HG03558 (cell line): ENCODE results near the gene MRPS14.
"Not testable (repeated sequence)": the region's sequence is repeated elsewhere in the genome, so short reads cannot be mapped to it uniquely, and the experiment has no call there.

Source experiments
- ATAC-seq: cut with Tn5 transposase; IDR thresholded peaks from one replicate; pipeline ENCODE4 v1.9.1; 2021; ENCODE audit warnings: moderate number of reproducible peaks; ENCODE audit not compliant: unreplicated experiment; ENCODE audit errors: extremely low read depth

Gene MRPS14

DNA sequence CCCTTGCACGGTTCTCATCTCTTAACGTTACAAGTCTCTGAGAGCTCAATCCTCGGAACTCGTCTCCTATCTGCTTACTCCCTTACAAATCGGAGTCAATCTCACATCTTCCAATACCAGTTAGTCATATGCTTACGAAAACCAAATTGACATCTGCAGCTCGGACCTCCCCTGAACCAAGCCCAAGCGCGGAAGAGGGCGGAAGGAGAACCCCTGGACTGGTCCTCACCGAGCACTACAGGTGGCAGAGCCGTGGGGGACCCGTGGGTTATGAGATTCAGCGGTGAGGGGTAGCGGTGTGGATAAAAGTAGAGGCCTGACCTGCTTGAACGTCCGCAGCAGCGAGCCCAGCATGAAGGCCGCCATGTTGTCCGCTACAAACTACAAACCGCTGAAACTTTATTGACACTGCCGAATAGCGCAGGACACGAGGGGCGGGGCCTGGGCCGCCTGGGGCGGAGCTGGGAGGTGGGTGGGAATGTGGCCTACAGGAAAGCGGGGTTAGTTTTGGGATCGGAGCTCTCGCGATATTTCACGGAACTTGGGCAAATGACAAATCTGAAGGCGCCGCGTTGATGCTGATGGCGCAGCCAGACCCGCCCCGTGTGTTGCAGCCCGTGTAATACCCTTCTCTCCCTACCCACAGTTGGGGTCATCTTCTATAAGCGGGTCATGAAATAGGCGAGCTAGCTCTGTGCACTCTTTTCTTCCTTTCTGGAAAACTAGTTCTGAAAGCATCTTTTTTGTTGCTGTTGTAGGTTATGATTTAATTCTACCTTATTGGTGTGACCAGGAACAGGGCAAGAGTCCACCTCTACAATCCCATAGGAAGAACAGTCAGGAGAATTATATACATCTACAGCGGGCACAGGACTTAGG is at the start of gene MRPS14:
TSS of gene MRPS14 (minus strand) at position 383 of the 879 bp plus-strand sequence. CDS start at position 366, 17 bp downstream.
- ATAC-seq: peak; percentile 85

DNA sequence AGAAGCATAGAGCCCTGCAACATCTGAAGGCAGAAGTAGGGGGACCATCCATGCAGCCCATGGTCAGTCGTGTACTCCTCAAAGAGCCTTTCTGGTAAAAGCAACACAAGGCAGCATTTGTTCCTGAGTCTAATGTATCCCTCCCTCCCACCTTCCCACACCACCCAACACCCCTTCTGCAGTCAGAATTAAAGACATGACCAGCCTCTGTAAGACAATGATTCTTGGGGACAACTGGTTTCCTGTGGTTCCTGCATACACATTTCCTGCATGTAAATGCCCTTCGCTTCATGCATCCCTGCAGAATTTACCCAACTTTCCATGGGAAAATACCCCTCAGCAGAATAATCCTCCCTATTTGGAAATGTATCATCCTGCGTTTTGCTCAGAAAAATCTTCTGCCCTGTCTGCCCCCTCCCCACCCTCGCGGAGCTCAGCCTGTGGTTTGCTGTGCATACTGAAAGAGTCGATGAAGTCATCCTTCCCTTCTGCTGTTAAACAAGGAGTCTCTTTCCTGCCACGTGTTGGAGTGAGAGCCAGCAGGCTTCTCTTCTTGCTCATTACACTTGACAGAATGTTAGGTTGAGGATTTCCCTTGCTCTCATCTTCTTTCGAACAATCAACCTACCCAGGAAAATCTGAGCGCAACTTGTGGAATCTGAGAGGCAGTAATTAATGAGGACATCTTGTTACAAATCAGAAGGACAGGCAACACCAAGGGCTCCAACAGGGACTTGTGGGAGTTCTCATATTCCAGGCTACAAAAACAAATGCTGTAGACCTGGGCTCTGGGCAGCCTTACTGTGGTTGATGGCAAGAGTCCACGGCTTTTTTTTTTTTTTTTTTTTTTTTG is 49.1 kb upstream of the MRPS14 start:
- ATAC-seq: no peak

DNA sequence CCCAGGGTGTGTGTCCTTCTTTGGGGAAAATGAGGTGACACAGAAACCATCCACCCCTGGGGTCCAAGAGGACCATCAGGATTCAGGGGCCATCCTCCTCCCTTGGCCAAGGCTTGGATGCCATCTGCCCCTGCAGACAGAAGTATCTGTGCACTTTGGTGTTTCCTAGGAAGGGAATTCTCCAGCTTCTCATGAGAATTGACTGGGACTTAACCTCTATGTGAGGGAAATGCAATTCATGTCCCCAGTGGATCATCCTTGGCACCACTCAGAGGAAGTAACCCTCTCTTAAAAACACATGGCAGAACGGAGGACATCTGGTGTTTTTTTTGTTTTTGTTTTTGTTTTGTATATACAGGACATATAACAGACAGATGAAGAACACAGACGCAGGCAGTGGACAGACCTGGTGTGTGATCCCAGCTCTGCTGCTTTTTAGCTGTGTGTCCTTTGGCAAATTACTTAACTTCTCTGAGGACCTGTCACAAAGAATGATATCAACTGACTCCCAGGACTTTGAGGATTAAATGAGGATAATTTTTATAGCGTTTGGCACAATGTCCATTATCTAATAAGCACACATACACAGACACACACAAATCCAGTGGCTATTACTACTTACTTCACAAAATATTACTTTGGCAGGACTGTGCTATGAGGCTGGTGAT is 48.2 kb upstream of the MRPS14 start:
- ATAC-seq: no peak

DNA sequence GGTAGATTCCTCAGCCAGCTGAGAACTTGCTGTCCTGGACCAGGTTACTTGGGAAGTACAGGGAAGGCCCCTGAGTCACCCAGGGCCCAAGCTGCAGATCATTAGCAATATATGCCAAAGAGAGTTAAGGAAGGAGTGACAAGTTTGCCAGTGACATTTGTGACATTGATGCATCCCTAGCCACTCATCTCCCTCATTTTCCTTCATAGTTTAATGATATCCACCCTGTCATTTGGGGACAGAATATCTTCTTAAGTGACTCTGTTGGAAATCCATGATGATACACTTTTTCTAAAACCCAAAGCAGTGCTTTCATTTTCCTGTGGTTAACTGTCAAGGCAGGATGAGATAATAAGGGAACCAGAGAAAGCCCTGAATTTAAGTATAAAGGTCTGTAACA is 47.6 kb upstream of the MRPS14 start:
- no peak for ATAC-seq

DNA sequence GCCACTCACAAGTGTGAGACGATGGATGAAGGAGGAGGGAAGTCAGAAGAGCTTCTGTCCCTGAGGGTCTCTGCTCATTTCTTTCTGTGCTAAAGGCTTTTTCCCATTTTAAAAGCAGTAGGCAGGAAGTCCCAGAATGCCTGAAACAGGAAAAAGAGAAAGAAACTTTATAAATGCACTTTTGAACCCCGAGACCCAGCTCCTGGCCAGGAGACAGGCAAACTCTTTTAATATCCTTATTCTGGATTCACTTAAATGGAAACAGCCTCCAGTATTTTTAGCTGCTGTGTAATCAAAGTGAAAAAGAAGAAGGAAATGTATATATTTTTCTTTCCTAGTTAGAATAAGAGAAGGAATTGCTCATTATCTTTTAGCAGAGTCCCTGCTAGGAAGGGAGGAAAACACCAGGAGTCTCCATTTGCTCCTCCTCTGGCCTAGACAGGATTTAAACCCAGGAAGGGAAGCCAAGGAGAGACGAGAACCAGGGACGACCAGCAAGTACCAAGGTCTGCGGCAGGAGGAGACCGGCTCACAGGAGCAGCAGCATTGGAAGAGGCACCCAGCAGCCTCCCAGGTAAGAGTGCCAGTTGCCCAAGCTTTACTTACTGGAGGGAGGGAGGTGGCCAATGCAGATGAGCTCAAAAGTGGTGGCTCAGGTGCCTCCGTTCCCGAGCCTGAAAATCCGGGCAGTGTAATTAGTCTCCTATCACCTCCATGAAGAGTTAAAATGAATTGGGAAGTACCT is 44.3 kb upstream of the MRPS14 start, which contains the start of gene TNN:
TSS of gene TNN (plus strand) at position 472 of the 745 bp plus-strand sequence. CDS start 9,586 bp downstream, outside the sequence.
- ATAC-seq: no peak

DNA sequence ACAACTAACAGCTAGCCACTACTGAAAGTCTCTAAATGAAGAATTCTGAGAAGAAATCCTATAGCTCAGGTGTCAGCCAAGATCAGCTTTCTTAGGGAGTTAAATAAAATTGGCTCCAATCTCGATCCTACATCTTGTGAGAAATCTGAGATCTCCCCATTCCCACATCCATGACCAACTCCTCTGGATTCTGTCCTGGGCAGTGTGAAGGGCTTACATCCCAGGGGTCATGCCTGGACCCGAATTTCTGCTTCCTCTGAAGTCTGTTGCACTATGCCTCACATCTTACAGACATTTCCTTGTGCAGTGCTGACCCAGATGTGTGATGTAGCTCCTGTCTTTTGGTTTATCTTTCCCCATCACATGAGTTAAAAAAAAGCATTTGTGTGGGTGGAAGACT is 39.6 kb upstream of the MRPS14 start:
- no peak for ATAC-seq

DNA sequence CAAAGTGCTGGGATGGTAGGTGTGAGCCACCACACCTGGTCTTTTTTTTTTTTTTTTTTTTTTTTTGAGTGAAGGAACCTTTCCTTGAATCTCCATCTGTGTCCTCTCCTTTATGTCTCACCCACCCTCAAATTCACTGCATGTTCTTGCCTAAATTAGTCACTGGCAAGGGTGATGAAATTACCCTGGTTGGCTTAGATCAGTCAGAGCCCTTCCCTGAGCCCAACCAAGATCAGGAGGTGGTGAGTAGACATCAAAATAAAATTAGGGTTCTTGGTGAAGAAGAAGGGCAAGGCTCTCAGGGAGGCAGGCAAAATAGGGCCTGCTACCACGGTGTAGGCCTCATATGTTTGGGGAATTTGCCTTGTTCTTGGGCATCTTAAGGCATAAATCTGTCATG is 39.1 kb upstream of the MRPS14 start:
- ATAC-seq: no peak

DNA sequence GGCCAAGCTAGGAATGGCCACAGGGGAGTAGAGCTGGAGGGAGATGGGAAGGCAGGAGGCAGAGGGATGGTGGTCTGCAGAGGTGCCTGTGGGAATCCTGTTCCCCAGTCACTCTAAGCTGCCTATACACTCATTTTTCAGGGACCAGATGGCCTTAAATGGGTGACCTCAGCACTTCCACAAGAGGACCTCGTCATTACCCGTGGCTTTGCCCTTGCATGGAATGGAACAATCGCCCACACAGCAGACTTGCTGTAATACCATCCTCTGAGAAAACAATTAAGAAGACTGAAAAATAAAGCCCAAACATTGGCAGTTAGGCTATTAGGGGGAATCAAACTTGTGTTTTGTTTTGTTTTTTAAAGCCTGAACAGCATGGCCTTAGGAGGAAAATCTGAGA is 31.5 kb upstream of the MRPS14 start:
- no peak for ATAC-seq

DNA sequence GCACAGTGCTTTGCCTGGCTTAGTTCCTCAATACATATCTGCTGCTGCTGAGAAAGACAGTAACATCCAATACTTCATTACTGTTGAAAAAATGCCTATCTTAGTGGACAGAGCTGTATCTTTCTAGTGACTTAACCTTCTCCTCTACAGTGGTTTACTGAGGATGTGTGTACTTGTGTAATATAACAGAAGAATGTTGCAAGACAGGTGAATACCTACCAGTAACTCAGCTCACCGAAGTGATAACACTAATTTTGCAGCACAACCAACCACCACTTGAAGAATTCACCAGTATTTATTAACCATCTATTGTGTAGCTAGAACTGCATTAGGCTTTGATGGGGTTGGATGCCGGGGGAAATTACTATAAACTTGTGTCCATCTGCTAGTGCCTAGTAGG is 27.8 kb upstream of the MRPS14 start:
- ATAC-seq: no peak

DNA sequence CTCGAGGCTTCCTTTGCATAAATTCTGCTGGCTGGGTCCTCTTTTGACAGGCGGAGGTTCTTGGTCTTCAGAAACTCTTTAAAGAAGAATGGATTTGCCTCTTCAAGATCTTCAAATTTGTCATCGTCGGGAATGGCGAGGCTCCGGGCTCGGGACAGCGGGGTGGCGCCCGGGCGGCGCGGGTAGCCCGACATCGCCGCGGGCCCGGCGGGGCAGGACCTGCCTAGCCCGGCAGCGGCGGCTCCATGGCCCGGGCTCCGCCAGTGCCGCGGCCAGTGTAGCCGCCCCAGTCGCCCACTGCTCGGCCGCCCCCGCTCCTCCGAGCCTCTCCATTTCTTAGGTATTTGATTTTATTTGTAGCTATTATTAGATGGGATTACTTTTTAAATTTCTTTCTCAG is 22.3 kb upstream of the MRPS14 start:
- ATAC-seq: no peak

DNA sequence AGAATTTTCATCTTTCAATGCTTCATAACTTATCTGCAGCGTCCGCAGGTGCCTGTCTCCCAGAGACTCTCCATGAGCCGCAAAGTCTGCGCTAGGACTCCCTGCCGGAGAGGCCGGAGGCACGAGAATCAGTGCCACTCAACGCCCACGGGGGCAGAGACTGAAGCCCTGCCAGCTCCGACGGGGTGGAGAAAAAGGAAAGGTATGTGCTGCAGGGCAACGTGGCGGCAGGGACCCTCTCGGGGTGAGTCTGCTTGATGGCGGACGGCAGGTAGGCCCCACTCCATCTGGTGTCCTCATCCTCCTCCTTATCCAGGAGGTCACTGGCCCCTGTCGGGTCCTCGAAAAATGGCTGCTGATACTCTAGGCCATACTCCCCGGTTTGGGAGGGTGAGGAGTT is 21.9 kb upstream of the MRPS14 start:
- no peak for ATAC-seq

DNA sequence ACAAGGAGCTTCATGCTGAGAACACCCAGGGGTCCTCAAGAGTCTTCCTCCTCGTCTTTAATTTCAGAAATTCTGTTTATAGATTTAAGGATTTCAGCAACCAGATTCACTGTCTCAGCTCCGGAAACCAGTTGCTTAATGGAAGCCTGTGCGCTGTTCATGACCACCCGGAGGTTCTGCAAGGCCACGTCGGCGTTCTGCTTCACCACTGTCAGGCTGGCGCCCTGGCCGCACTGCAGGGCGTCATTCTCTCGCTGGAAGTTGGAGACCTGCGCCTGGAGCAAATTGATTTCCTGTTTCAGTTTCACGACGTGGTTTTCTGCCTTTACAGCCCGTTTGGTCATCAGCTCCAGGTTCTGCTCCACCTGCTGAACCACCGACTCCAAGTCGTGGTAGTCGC is 21.4 kb upstream of the MRPS14 start:
- ATAC-seq: not testable (repeated sequence)

DNA sequence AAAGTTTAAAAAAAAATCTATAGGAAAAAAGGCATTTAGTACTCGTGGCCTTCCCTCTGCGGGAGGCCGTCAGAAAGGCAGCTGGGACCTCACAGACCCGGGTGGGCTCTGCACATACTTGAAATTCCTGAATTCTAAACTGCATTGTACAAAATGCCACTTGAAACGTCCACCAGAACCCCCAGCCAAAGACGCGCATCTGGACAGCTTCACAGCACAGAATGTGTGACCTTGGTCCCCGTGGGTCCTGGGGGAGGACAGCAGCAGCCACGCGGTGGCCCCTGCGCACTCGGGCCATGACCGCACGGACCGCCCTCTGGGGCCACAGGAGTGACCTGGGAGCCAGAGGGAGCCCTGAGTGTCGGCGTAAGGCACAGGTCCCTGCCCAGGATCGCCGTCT is 20.6 kb upstream of the MRPS14 start:
- ATAC-seq: no peak

DNA sequence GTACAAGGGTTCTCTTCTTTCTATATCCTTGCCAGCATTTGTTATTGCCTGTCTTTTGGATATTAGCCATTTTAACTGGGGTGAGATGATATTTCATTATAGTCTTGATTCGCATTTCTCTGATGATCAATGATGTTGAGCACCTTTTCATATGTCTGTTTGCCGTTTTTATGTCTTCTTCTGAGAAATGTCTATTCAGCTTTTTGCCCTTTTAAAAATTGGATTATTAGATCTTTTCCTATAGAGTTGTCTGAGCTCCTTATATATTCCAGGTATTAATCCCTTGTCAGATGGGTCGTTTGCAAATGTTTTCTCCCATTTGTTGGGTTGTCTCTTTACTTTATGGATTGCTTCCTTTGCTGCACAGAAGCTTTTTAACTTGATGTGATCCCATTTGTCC is 19.4 kb upstream of the MRPS14 start:
- ATAC-seq: no peak

DNA sequence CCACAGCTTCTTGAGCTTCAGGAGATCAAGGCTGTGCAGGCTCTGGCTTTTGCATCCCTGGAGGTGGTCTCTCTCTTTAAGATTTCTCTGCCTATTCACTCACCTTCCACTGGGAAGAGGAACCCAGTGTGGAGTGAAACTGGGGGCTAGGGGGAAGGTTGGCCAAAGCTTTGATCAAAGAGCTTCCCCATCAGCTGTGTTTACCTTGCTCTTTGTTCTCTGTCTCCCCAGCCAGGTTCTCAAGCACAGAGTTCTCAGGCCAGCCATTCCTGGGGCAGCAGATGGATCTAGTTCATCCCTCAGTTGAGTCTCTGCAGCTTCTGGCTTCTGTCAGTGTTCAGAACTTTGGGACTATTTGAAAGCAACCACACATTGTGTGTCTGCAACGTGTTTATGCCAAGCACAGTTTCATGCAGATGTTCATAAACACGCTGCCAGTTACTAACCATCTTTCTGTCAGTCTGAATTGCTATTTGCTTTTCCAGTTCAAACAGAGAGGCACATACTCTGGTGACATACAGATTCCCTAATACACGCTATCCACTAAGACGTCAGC is 17.2 kb upstream of the MRPS14 start:
- ATAC-seq: no peak

DNA sequence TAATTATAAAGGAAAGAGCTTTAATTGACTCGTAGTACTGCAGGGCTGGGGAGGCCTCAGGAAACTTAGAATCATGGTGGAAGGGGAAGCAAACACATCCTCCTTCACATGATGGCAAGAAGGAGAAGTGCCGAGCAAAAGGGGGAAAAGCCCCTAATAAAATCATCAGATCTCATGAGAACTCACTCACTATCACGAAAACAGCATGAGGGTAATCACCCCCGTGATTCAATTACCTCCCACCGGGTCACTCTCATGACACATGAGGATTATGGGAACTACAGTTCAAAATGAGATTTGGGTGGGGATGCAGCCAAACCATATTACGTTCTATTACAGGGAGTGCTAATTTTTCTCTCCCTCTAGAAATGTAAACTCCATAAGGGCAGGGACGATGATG is 14.2 kb upstream of the MRPS14 start:
- no peak for ATAC-seq

DNA sequence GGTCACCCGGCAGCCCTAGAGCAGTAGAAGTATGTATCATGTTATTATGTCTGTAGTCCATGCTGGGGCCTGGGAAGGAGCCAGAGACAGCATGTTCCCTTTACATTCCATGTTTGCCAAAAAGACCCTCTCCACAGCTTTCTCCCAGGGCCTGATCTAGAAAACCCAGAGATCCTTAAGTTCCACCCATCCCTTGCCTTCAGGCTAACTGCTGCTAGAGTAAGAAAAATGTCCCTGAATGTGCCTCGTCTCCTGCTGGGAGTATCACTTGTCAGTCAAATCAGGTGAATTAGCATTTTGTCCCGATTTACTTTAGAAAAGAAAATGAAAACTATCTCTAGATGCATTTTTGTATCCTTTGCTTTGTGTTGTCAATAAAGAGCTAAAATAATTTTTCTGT is 13.3 kb upstream of the MRPS14 start:
- no peak for ATAC-seq

DNA sequence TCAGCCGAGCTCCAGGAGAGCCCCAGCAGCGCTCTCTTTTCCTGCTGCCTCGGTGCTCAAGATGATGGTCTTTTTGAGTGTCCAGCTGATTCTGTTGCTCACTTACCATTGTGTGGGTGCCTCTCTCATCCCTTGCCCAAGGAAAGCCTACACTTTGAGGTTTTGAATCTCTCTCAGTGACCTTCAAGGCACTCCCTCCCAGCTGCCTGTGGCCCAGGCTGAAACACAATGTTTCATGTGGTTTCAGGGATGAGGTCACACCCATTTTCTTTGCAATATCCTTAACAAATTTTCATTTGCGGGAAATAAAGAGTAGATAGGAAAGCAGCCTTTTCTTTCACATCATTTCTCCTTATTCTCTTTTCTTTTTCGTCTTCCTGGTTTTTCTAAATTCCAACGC is 12.6 kb upstream of the MRPS14 start:
- ATAC-seq: no peak

DNA sequence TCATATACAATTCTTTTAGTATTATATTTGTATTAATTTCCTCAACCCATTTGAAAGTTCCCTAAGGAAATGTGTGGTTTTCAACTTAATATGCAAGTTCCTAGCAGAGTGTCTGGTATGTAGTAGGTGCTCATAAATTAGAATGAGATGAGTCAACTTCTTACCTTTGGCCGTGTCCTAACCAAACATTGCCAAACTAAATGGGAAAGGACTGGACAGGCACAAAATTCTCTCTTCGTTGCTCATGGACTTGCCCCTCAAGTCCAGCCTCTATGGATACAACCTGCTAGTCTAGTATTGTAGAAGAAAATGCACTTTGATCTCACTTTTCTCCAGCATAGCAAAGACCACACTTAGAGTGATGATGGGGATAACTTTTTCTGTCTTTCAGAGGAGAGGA is 11.6 kb upstream of the MRPS14 start:
- ATAC-seq: no peak

DNA sequence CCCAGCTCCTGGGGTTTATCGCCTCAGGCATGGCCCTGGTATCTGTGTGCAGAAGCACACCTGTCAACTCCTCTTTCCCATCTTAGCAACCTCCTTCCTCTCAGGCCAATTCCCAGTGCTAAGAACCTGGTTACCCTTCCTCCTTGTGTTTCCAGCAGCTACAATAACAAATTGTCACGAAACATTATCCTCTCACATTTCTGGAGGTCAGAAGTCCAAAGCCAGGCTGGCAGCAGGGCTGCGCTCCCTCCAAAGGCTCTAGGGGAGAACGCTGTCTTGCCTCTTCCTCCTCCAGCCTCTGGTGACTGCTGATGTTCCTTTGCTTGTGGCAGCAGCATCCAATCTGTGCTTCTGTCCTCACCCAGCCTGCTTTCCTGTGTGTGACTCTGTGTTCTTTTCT is 10.7 kb upstream of the MRPS14 start:
- no peak for ATAC-seq
